Measurements from ENCODE around the gene ARL16.

GRCh38 chr17:81666092-81666341 lies 17.6 kb downstream of the ARL16 start:
- TF ChIP-seq CTCF (IDR thresholded peaks at IDR 0.05) = no peak
- TF ChIP-seq POLR2A (IDR thresholded peaks at IDR 0.05) = no peak
- no peak for TF ChIP-seq POLR2AphosphoS5 (IDR thresholded peaks at IDR 0.05; ENCODE audit: insufficient read depth in 1 of 2, low read depth in 1 of 2)
